ENCODE measurements around the gene MGAT5.

MGAT5 gene

GRCh38 chr2:134253804-134254203 is at the start of gene MGAT5:
MGAT5 (plus strand) TSS chr2:134254072; CDS start chr2:134254404, 332 bp downstream.
- no peak for DNase-seq (ENCODE audit: low read depth in 2 of 2)

GRCh38 chr2:134205087-134205486 is 48.8 kb upstream of the MGAT5 start:
- DNase-seq (ENCODE audit: low read depth in 2 of 2), result no peak

GRCh38 chr2:134206031-134206430 is 47.8 kb upstream of the MGAT5 start:
- no peak for DNase-seq (ENCODE audit: low read depth in 2 of 2)

GRCh38 chr2:134206573-134206972 is 47.3 kb upstream of the MGAT5 start:
- DNase-seq (ENCODE audit: low read depth in 2 of 2), result no peak

- DNase-seq (ENCODE audit: low read depth in 2 of 2), result peak; percentile 34 to 39
Observed at GRCh38 chr2:134207589-134208209, 46.2 kb upstream of the MGAT5 start.

GRCh38 chr2:134208825-134209224 is 45.0 kb upstream of the MGAT5 start:
- no peak for DNase-seq (ENCODE audit: low read depth in 2 of 2)

GRCh38 chr2:134212746-134213145 is 41.1 kb upstream of the MGAT5 start:
- no peak for DNase-seq (ENCODE audit: low read depth in 2 of 2)

GRCh38 chr2:134216152-134216829 is 37.6 kb upstream of the MGAT5 start:
- no peak for DNase-seq (ENCODE audit: low read depth in 2 of 2)

- DNase-seq (ENCODE audit: low read depth in 2 of 2), result no peak
Observed at GRCh38 chr2:134217351-134217750, 36.5 kb upstream of the MGAT5 start.

GRCh38 chr2:134217924-134218323 is 35.9 kb upstream of the MGAT5 start:
- DNase-seq (ENCODE audit: low read depth in 2 of 2), result no peak

GRCh38 chr2:134218414-134218813 is 35.5 kb upstream of the MGAT5 start:
- DNase-seq (ENCODE audit: low read depth in 2 of 2), result no peak

GRCh38 chr2:134218930-134219658 is 34.8 kb upstream of the MGAT5 start:
- no peak for DNase-seq (ENCODE audit: low read depth in 2 of 2)

GRCh38 chr2:134220344-134220974 is 33.4 kb upstream of the MGAT5 start:
- no peak for DNase-seq (ENCODE audit: low read depth in 2 of 2)

- DNase-seq (ENCODE audit: low read depth in 2 of 2), result no peak
Observed at GRCh38 chr2:134224005-134224404, 29.9 kb upstream of the MGAT5 start.

GRCh38 chr2:134225173-134225572 is 28.7 kb upstream of the MGAT5 start:
- DNase-seq (ENCODE audit: low read depth in 2 of 2), result no peak

- no peak for DNase-seq (ENCODE audit: low read depth in 2 of 2)
Observed at GRCh38 chr2:134225841-134226240, 28.0 kb upstream of the MGAT5 start.

- DNase-seq (ENCODE audit: low read depth in 2 of 2), result no peak
Observed at GRCh38 chr2:134226601-134227000, 27.3 kb upstream of the MGAT5 start.

GRCh38 chr2:134227666-134228065 is 26.2 kb upstream of the MGAT5 start:
- DNase-seq (ENCODE audit: low read depth in 2 of 2), result no peak

GRCh38 chr2:134228493-134228903 is 25.4 kb upstream of the MGAT5 start:
- DNase-seq (ENCODE audit: low read depth in 2 of 2), result no peak

- DNase-seq (ENCODE audit: low read depth in 2 of 2), result no peak
Observed at GRCh38 chr2:134229540-134229939, 24.3 kb upstream of the MGAT5 start.

GRCh38 chr2:134230885-134231284 is 23.0 kb upstream of the MGAT5 start:
- DNase-seq (ENCODE audit: low read depth in 2 of 2), result no peak

- no peak for DNase-seq (ENCODE audit: low read depth in 2 of 2)
Observed at GRCh38 chr2:134231301-134231964, 22.4 kb upstream of the MGAT5 start.

All from stimulated activated CD4-positive, alpha-beta T cell treated with anti-CD3 and anti-CD28 coated beads, Interleukin-1b, Interleukin-23, amount 100 ng/mL, for 1 hour (primary cell).